Hepatocyte (in vitro differentiated cells): ENCODE measurements around the gene TMEM184B. TPM values are rescaled to one million over a fixed set of nuclear protein-coding genes. Genes with fewer than 3 reads are reported as not detected.

Source experiments
- DNase-seq: peaks from one replicate; pipeline ENCODE4 v3.0.0-alpha.2; 2016; ENCODE audit warnings: low spot score
- H2AFZ ChIP-seq: fragments of 200-600 bp; sonication (generic); 2 replicates; pipeline ENCODE4 v1.6.0; 2016; ENCODE audit warnings: antibody characterized with exemption, mild to moderate bottlenecking
- H3K27ac ChIP-seq: fragments of 200-600 bp; sonication (generic); 2 replicates; pipeline ENCODE4 v1.5.1; 2016; ENCODE audit warnings: mild to moderate bottlenecking
- H3K27me3 ChIP-seq: fragments of 200-600 bp; sonication (generic); 2 replicates; pipeline ENCODE4 v1.6.1; 2016
- H3K36me3 ChIP-seq: fragments of 200-600 bp; sonication (generic); replicated peaks from 2 replicates; pipeline ENCODE4 v1.5.1; 2016; ENCODE audit warnings: low read depth; ENCODE audit not compliant: insufficient read depth
- H3K4me1 ChIP-seq: fragments of 200-600 bp; sonication (generic); 2 replicates; pipeline ENCODE4 v1.5.1; 2016; ENCODE audit warnings: mild to moderate bottlenecking, moderate library complexity; ENCODE audit not compliant: insufficient read depth
- H3K4me2 ChIP-seq: fragments of 200-600 bp; sonication (generic); 2 replicates; pipeline ENCODE4 v1.6.0; 2016
- H3K4me3 ChIP-seq: fragments of 200-600 bp; sonication (generic); 2 replicates; pipeline ENCODE4 v1.5.1; 2016; ENCODE audit warnings: mild to moderate bottlenecking
- H3K79me2 ChIP-seq: fragments of 200-600 bp; sonication (generic); 2 replicates; pipeline ENCODE4 v1.6.0; 2017; ENCODE audit warnings: mild to moderate bottlenecking
- H3K9me2 ChIP-seq: fragments of 200-600 bp; sonication (generic); replicated peaks from 2 replicates; pipeline ENCODE4 v1.6.0; 2017; ENCODE audit warnings: mild to moderate bottlenecking; ENCODE audit not compliant: insufficient read depth
- H3K9me3 ChIP-seq: fragments of 200-600 bp; sonication (generic); 2 replicates; pipeline ENCODE4 v1.5.1; 2016; ENCODE audit warnings: low read depth, mild to moderate bottlenecking
- H4K20me1 ChIP-seq: fragments of 200-600 bp; sonication (generic); 2 replicates; pipeline ENCODE4 v1.6.0; 2016; ENCODE audit warnings: mild to moderate bottlenecking; ENCODE audit not compliant: insufficient read depth, poor library complexity, severe bottlenecking
- EZH2 ChIP-seq: fragments of 200-600 bp; sonication (generic); IDR thresholded peaks from 2 replicates; pipeline ENCODE4 v1.6.1; 2016; ENCODE audit warnings: antibody characterized with exemption, mild to moderate bottlenecking, borderline replicate concordance
- EZH2phosphoT487 ChIP-seq: fragments of 200-600 bp; sonication (generic); IDR thresholded peaks from one replicate; pipeline ENCODE4 v1.6.1; 2018; ENCODE audit warnings: antibody characterized with exemption, mild to moderate bottlenecking, low read depth, moderate library complexity; ENCODE audit not compliant: unreplicated experiment, severe bottlenecking
- whole genome bisulfite sequencing: methylation state at CpG from one replicate; pipeline ENCODE4 v1.1.6; 2016; ENCODE audit warnings: low lambda C conversion rate; ENCODE audit errors: missing lambda C conversion rate; 5-methylcytosine and 5-hydroxymethylcytosine counted together
- polyA plus RNA-seq: library from polyadenylated mRNA; unstranded; fragments of >200 nt; fragmentation: Nextera tagmentation; extraction: Ambion mirVana; gene quantifications from 2 replicates; pipeline ENCODE4 v1.2.1, GENCODE V29; 2016
- total RNA-seq: library from RNA; depleted of rRNA; stranded (reverse); fragments of >200 nt; gene quantifications from 2 replicates; pipeline ENCODE4 v1.2.3, GENCODE V29; 2014
- TF ChIP-seq, protein P1 (sequence below): fragments of 200-600 bp; sonication (generic); IDR thresholded peaks from 2 replicates; pipeline ENCODE4 v1.5.1; 2016; ENCODE audit warnings: antibody characterized with exemption, mild to moderate bottlenecking; ENCODE audit not compliant: poor library complexity

Gene TMEM184B
- total and polyA plus RNA-seq, 2 experiments from 2014 or later, result 58.2 to 102 TPM

DNA sequence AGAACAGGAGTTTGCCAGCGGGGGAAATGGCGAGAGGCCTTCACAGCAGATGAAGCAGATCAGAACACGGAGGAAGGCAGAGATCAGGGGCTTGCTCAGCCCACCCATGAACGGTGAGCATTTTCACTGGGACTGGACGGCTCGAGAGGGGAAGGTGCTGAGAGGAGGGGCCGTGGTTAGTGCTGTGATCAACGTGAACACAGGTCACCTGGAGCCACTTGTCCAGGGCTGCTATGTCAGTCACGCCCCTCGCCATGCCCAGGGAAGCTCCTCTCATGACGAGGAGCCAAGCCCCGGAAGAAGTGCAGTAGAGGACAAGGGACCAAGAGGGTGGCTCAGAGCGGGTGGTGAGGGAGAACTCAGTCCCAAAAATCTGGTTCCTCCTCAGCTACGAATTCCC is 98.2 kb downstream of the TMEM184B start:
- H3K79me2 ChIP-seq, result peaks cover 14% of the 10 kb centered on the region
- no peaks in the 10 kb centered on the region for H4K20me1 ChIP-seq
- no peak overlapping the region for H3K27ac ChIP-seq
- H2AFZ ChIP-seq, result no peak overlapping the region
- H3K4me2 ChIP-seq, result no peak overlapping the region
- H3K4me1 ChIP-seq, result peaks cover 6% of the 10 kb centered on the region
- TF ChIP-seq, protein P1, sequence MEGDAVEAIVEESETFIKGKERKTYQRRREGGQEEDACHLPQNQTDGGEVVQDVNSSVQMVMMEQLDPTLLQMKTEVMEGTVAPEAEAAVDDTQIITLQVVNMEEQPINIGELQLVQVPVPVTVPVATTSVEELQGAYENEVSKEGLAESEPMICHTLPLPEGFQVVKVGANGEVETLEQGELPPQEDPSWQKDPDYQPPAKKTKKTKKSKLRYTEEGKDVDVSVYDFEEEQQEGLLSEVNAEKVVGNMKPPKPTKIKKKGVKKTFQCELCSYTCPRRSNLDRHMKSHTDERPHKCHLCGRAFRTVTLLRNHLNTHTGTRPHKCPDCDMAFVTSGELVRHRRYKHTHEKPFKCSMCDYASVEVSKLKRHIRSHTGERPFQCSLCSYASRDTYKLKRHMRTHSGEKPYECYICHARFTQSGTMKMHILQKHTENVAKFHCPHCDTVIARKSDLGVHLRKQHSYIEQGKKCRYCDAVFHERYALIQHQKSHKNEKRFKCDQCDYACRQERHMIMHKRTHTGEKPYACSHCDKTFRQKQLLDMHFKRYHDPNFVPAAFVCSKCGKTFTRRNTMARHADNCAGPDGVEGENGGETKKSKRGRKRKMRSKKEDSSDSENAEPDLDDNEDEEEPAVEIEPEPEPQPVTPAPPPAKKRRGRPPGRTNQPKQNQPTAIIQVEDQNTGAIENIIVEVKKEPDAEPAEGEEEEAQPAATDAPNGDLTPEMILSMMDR, result no peak
- TF ChIP-seq EZH2phosphoT487 (no peak), EZH2 (no peak)
- H3K4me3 ChIP-seq, result no peak overlapping the region
- no peak for DNase-seq
- 78% methylated on average over 13 of the region's 14 CpGs for WGBS
- H3K27me3 ChIP-seq, result no peaks in the 10 kb centered on the region
- no peaks in the 10 kb centered on the region for H3K9me3 ChIP-seq
- no peaks in the 10 kb centered on the region for H3K9me2 ChIP-seq
- H3K36me3 ChIP-seq, result no peaks in the 10 kb centered on the region

DNA sequence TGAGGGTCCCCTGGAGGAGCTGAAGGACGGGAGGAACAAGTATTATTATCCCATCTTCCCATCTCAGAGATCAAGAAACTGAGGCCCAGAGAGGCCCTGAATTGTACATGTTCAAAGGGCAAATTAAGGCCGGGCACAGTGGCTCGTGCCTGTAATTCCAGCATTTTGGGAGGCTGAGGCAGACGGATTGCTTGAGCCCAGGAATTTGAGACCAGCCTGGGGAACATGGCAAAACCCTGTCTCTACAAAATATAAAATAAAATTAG is 99.2 kb downstream of the TMEM184B start:
- no peaks in the 10 kb centered on the region for H3K27me3 ChIP-seq
- no peak overlapping the region for H3K27ac ChIP-seq
- TF ChIP-seq, protein P1, result no peak
- no peak for TF ChIP-seq EZH2
- no peak for TF ChIP-seq EZH2phosphoT487
- no peak overlapping the region for H2AFZ ChIP-seq
- peaks cover 7% of the 10 kb centered on the region for H3K79me2 ChIP-seq
- no peaks in the 10 kb centered on the region for H3K9me2 ChIP-seq
- H3K9me3 ChIP-seq, result no peaks in the 10 kb centered on the region
- no peaks in the 10 kb centered on the region for H3K36me3 ChIP-seq
- H3K4me1 ChIP-seq, result peaks cover 3% of the 10 kb centered on the region
- H4K20me1 ChIP-seq, result no peaks in the 10 kb centered on the region
- no peak overlapping the region for H3K4me2 ChIP-seq
- no peak for DNase-seq
- 97% methylated on average over 4 of the region's 4 CpGs for WGBS
- no peak overlapping the region for H3K4me3 ChIP-seq

- Histone ChIP-seq H3K9me3 (no peaks in the 10 kb centered on the region), H3K36me3 (no peaks in the 10 kb centered on the region), H4K20me1 (no peaks in the 10 kb centered on the region), H3K4me3 (no peak overlapping the region), H3K4me1 (peaks cover 3% of the 10 kb centered on the region), H3K79me2 (peaks cover 5% of the 10 kb centered on the region), H3K27ac (no peak overlapping the region), H2AFZ (no peak overlapping the region), H3K27me3 (no peaks in the 10 kb centered on the region), H3K9me2 (no peaks in the 10 kb centered on the region), H3K4me2 (no peak overlapping the region)
- DNase-seq, result no peak
- TF ChIP-seq, protein P1, result no peak
- TF ChIP-seq EZH2 (no peak), EZH2phosphoT487 (no peak)
- 69% methylated on average over 16 of the region's 16 CpGs for WGBS
Observed at GRCh38 chr22:38172832-38173640, 99.8 kb downstream of the TMEM184B start.
